Measurements from ENCODE around the gene SSR4. TPM values are rescaled to one million over a fixed set of nuclear protein-coding genes. Genes with fewer than 3 reads are reported as not detected.

SSR4 gene
- total and polyA plus RNA-seq, 2 of the 13 experiments (the other 11 are each of a cell fraction or from before 2014, with no cell fraction given) = 214 to 288 TPM

DNA sequence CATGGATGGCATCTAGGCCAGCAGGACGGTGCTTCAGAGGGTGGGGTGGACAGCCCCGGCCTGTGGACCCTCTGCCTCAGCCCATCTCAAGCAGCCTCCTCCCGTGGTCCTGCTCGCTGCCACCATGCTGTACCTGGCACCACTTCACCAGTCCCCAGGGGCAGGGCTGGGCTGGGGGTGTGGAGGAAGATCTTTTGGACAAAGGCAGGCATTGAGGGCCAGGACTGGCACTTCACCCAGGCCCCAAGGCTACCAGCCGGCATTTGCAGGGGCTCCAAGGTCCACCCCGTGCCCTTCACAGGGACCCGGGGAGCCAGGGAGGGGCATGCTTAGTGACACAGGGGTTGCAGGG, 29.7 kb upstream of the SSR4 start (continued):
- TF ChIP-seq, protein P1, sequence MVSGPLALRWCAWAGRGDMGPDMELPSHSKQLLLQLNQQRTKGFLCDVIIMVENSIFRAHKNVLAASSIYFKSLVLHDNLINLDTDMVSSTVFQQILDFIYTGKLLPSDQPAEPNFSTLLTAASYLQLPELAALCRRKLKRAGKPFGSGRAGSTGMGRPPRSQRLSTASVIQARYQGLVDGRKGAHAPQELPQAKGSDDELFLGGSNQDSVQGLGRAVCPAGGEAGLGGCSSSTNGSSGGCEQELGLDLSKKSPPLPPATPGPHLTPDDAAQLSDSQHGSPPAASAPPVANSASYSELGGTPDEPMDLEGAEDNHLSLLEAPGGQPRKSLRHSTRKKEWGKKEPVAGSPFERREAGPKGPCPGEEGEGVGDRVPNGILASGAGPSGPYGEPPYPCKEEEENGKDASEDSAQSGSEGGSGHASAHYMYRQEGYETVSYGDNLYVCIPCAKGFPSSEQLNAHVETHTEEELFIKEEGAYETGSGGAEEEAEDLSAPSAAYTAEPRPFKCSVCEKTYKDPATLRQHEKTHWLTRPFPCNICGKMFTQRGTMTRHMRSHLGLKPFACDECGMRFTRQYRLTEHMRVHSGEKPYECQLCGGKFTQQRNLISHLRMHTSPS (CRISPR knock-in tag; IDR thresholded peaks at IDR 0.05; ENCODE audit: low read depth) = peak; percentile 53; the same call in 1 of the 2 replicates
- TF ChIP-seq HMG20B (CRISPR knock-in tag; conservative IDR thresholded peaks at IDR 0.05) (no peak), HNF4A (CRISPR knock-in tag; IDR thresholded peaks at IDR 0.05) (0 out of 2 replicates have a peak, but pooled peaks have one; percentile 20)

DNA sequence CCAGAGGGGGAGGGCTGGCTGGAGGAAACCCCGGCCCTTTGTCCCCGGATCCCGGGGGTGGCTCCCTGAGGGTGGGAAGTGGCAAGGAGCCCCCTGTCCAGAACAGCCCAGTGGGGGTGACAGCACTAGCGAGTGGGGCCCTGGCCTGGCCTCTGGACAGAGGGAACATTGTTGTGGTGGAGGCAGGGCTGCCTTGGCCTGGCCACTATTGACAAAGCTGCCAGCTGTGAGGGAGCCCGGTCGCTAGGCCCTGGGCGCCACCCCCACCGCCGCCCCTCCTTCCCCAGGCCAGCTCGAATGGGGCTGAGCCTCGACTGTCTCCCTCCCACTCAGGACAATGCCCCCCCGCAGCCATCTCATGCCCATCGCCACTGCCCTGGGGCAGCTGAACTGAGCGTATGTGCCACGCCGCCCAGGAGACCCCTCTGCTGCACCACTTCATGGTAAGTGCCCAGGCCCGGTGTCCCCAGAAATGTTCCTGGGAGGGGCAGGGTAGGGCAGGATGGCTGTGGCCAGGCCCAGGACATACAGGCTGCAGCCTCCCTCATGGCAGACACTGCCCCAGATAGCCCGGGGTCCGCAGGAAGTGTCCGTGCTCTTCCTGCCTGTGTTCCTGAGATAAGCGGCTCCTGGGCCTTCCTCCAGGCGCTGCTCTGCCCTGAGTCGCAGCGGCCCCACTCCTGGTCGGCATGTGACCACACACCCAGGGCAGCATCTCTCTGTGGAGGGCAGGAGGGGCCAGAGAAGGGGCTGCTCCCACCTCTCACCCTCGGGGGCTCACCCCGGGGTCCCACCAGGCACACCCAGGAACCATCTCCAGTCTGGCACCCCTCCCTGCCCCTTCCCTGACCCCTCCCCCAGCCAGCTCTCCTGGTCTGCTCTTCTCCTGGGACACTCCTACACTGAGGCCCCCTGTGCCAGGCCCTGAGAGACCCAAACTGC, 29.1 kb upstream of the SSR4 start:
- no peaks in the 10 kb centered on the region for H3K36me3 ChIP-seq (replicated peaks in 1 of 2; ENCODE audit: control insufficient read depth in 1 of 2, insufficient read depth in 2 of 2, low read length in 2 of 2)
- peak overlapping the region; percentile 54 for H3K9ac ChIP-seq (ENCODE audit: insufficient read depth, low read depth, low read length)
- peak overlapping the region; percentile 78 for H3K4me2 ChIP-seq (ENCODE audit: low read depth, low read length)
- no peak overlapping the region for H2AFZ ChIP-seq (ENCODE audit: low read length)
- peak overlapping the region; percentile 13 for H3K27ac ChIP-seq (ENCODE audit: extremely low read length, insufficient read depth, low read length)
- H4K20me1 ChIP-seq (ENCODE audit: insufficient read depth, low read length) = no peaks in the 10 kb centered on the region
- WGBS (ENCODE audit: low lambda C conversion rate) = no CpG with 5 or more reads among the region's 27 CpGs
- FAIRE-seq = no peak
- H3K79me2 ChIP-seq (ENCODE audit: insufficient read depth, low read length) = no peaks in the 10 kb centered on the region
- no TSS peak for BruUV-seq (replicated peaks)
- peak; percentile 33 for DNase-seq (ENCODE audit: low spot score)
- ATAC-seq = peak; percentile 52
- H3K4me3 ChIP-seq (replicated peaks in 1 of 3; ENCODE audit: insufficient read depth in 1 of 3, low read depth in 2 of 3, low read length in 3 of 3) = peak overlapping the region; percentile 45 to 66 (median 53); a peak in 5 of 6 replicates
- H3K4me1 ChIP-seq (ENCODE audit: insufficient read depth, low read length) = peaks cover 37% of the 10 kb centered on the region
- ChIA-PET CTCF (ENCODE audit: low intra/inter-chr PET ratio, low total read pairs) (no interaction called here), POLR2A (interaction anchor here (0.8 to 2.5 kb wide), 8 partner anchors 29 to 201 kb away, joined by 3 to 12 read pairs (median 4); partner anchors contain the start of genes IDH3G, SLC6A8 and SSR4)
- H3K9me3 ChIP-seq (ENCODE audit: low read length) = no peaks in the 10 kb centered on the region
- intact Hi-C loops (cut with micrococcal nuclease; ENCODE audit: unreplicated experiment) (loop anchor here (2.0 to 10.0 kb wide), 2 partner anchors 17 to 179 kb away; partner anchors contain the start of gene RENBP), in situ Hi-C loops (cut with HindIII; ENCODE audit: extremely low pct_ligation_motif_present, low pct_unique_long_range_greater_than_20kb) (no loop called here)
- no peaks in the 10 kb centered on the region for H3K27me3 ChIP-seq (ENCODE audit: control insufficient read depth in 1 of 2, insufficient read depth in 2 of 2, low read length in 2 of 2)
- no peak for TF ChIP-seq CBX2 (IDR thresholded peaks at IDR 0.05; ENCODE audit: low read depth, low read length)
- no peak for TF ChIP-seq CBX2 (CRISPR knock-in tag; IDR thresholded peaks at IDR 0.05; ENCODE audit: low read depth)
- TF ChIP-seq CEBPB (IDR thresholded peaks at IDR 0.05; ENCODE audit: borderline replicate concordance, low read depth, low read length) = no peak
- TF ChIP-seq MAFG (CRISPR knock-in tag; IDR thresholded peaks at IDR 0.05) = no peak
- TF ChIP-seq, protein P2, sequence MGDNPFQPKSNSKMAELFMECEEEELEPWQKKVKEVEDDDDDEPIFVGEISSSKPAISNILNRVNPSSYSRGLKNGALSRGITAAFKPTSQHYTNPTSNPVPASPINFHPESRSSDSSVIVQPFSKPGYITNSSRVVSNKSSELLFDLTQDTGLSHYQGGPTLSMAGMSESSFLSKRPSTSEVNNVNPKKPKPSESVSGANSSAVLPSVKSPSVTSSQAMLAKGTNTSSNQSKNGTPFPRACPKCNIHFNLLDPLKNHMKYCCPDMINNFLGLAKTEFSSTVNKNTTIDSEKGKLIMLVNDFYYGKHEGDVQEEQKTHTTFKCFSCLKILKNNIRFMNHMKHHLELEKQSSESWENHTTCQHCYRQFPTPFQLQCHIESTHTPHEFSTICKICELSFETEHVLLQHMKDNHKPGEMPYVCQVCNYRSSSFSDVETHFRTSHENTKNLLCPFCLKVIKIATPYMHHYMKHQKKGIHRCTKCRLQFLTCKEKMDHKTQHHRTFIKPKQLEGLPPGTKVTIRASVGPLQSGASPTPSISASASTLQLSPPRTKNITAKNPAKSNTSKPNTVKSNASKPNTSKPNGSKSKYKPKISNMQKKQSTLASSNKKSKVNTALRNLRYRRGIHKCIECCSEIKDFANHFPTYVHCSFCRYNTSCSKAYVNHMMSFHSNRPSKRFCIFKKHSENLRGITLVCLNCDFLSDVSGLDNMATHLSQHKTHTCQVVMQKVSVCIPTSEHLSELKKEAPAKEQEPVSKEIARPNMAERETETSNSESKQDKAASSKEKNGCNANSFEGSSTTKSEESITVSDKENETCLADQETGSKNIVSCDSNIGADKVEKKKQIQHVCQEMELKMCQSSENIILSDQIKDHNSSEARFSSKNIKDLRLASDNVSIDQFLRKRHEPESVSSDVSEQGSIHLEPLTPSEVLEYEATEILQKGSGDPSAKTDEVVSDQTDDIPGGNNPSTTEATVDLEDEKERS (CRISPR knock-in tag; IDR thresholded peaks at IDR 0.05) = no peak
- TF ChIP-seq ZMAT3 (CRISPR knock-in tag; conservative IDR thresholded peaks at IDR 0.05) = no peak
- no peak for TF ChIP-seq ZNF207 (IDR thresholded peaks at IDR 0.05; ENCODE audit: borderline replicate concordance)
- TF ChIP-seq, protein P3, sequence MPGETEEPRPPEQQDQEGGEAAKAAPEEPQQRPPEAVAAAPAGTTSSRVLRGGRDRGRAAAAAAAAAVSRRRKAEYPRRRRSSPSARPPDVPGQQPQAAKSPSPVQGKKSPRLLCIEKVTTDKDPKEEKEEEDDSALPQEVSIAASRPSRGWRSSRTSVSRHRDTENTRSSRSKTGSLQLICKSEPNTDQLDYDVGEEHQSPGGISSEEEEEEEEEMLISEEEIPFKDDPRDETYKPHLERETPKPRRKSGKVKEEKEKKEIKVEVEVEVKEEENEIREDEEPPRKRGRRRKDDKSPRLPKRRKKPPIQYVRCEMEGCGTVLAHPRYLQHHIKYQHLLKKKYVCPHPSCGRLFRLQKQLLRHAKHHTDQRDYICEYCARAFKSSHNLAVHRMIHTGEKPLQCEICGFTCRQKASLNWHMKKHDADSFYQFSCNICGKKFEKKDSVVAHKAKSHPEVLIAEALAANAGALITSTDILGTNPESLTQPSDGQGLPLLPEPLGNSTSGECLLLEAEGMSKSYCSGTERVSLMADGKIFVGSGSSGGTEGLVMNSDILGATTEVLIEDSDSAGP (CRISPR knock-in tag; IDR thresholded peaks at IDR 0.05; ENCODE audit: borderline replicate concordance) = no peak
- no peak for TF ChIP-seq HDAC2 (CRISPR knock-in tag; IDR thresholded peaks at IDR 0.05)
- TF ChIP-seq, protein P4, sequence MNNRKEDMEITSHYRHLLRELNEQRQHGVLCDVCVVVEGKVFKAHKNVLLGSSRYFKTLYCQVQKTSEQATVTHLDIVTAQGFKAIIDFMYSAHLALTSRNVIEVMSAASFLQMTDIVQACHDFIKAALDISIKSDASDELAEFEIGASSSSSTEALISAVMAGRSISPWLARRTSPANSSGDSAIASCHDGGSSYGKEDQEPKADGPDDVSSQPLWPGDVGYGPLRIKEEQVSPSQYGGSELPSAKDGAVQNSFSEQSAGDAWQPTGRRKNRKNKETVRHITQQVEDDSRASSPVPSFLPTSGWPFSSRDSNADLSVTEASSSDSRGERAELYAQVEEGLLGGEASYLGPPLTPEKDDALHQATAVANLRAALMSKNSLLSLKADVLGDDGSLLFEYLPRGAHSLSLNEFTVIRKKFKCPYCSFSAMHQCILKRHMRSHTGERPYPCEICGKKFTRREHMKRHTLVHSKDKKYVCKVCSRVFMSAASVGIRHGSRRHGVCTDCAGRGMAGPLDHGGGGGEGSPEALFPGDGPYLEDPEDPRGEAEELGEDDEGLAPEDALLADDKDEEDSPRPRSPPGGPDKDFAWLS (CRISPR knock-in tag; IDR thresholded peaks at IDR 0.05; ENCODE audit: borderline replicate concordance) = no peak
